HFF-Myc (cell line): Measurements from ENCODE around the gene TENT5D.

Experiments
- DNase-seq: peaks from one replicate; pipeline ENCODE4 v3.0.0-alpha.2; 2011; ENCODE audit warnings: low read depth; ENCODE audit errors: extremely low read depth
- H3K4me3 ChIP-seq: replicated peaks from 2 replicates; pipeline ENCODE4 v1.5.1; 2011; ENCODE audit warnings: low read depth, mild to moderate bottlenecking, control low read depth, low read length
- TF ChIP-seq, protein P1 (sequence below): IDR thresholded peaks from 2 replicates; pipeline ENCODE4 v1.5.1; 2012; ENCODE audit warnings: mild to moderate bottlenecking, low read depth, low read length, control low read depth; ENCODE audit errors: missing control alignments

Gene TENT5D

DNA sequence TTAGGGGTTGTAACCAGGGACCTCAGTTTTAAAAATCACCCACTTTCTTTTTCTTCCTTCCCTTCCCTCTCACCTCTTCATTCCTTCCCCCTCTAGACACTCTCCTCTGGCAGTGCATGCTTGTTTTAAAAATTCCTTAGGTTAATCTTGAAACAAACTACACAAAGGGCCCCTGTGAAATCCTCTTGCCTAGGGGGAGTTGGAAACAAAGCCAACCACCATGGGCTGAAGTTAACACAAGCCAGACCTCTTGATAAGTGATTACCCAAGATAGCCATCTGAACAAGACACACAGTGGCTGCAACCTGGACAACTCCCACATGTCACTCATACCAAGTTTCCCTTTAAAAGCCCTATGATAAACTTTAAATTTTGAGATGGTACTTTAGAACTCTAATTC is 68.9 kb downstream of the TENT5D start:
- TF ChIP-seq, protein P1, sequence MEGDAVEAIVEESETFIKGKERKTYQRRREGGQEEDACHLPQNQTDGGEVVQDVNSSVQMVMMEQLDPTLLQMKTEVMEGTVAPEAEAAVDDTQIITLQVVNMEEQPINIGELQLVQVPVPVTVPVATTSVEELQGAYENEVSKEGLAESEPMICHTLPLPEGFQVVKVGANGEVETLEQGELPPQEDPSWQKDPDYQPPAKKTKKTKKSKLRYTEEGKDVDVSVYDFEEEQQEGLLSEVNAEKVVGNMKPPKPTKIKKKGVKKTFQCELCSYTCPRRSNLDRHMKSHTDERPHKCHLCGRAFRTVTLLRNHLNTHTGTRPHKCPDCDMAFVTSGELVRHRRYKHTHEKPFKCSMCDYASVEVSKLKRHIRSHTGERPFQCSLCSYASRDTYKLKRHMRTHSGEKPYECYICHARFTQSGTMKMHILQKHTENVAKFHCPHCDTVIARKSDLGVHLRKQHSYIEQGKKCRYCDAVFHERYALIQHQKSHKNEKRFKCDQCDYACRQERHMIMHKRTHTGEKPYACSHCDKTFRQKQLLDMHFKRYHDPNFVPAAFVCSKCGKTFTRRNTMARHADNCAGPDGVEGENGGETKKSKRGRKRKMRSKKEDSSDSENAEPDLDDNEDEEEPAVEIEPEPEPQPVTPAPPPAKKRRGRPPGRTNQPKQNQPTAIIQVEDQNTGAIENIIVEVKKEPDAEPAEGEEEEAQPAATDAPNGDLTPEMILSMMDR, result no peak
- no peak overlapping the region for H3K4me3 ChIP-seq
- DNase-seq, result no peak
